ENCODE data around the gene ENOX2.
"Not testable (repeated sequence)": the region's sequence is repeated elsewhere in the genome, so short reads cannot be mapped to it uniquely, and the experiment has no call there.

Gene ENOX2

GRCh38 chrX:130754353-130754752, 148.7 kb downstream of the ENOX2 start:
- DNase-seq (ENCODE audit: low read depth) = no peak

- no peak for DNase-seq (ENCODE audit: low read depth)
Measured at GRCh38 chrX:130746709-130747342, 156.2 kb downstream of the ENOX2 start.

- DNase-seq (ENCODE audit: low read depth) = no peak
Measured at GRCh38 chrX:130746077-130746476, 156.9 kb downstream of the ENOX2 start.

- no peak for DNase-seq (ENCODE audit: low read depth)
Measured at GRCh38 chrX:130741584-130741983, 161.4 kb downstream of the ENOX2 start.

- DNase-seq (ENCODE audit: low read depth) = no peak
Measured at GRCh38 chrX:130741151-130741550, 161.9 kb downstream of the ENOX2 start.

- DNase-seq (ENCODE audit: low read depth) = no peak
Measured at GRCh38 chrX:130738638-130739195, 164.3 kb downstream of the ENOX2 start.

- DNase-seq (ENCODE audit: low read depth) = no peak
Measured at GRCh38 chrX:130734713-130735112, 168.3 kb downstream of the ENOX2 start.

- no peak for DNase-seq (ENCODE audit: low read depth)
Measured at GRCh38 chrX:130728208-130728607, 174.8 kb downstream of the ENOX2 start.

GRCh38 chrX:130726661-130727060, 176.3 kb downstream of the ENOX2 start:
- DNase-seq (ENCODE audit: low read depth) = no peak

GRCh38 chrX:130725519-130725918, 177.5 kb downstream of the ENOX2 start:
- DNase-seq (ENCODE audit: low read depth) = no peak

- DNase-seq (ENCODE audit: low read depth) = no peak
Measured at GRCh38 chrX:130719413-130719812, 183.6 kb downstream of the ENOX2 start.

GRCh38 chrX:130718137-130718536, 184.9 kb downstream of the ENOX2 start:
- DNase-seq (ENCODE audit: low read depth) = no peak

- DNase-seq (ENCODE audit: low read depth) = no peak
Measured at GRCh38 chrX:130716781-130717413, 186.1 kb downstream of the ENOX2 start.

- no peak for DNase-seq (ENCODE audit: low read depth)
Measured at GRCh38 chrX:130716346-130716745, 186.7 kb downstream of the ENOX2 start.

GRCh38 chrX:130715299-130715698, 187.7 kb downstream of the ENOX2 start:
- DNase-seq (ENCODE audit: low read depth) = no peak

- no peak for DNase-seq (ENCODE audit: low read depth)
Measured at GRCh38 chrX:130714665-130715064, 188.3 kb downstream of the ENOX2 start.

- DNase-seq (ENCODE audit: low read depth) = no peak
Measured at GRCh38 chrX:130714135-130714534, 188.9 kb downstream of the ENOX2 start.

- DNase-seq (ENCODE audit: low read depth) = not testable (repeated sequence)
Measured at GRCh38 chrX:130709178-130709577, 193.8 kb downstream of the ENOX2 start.

GRCh38 chrX:130705591-130705990, 197.4 kb downstream of the ENOX2 start:
- no peak for DNase-seq (ENCODE audit: low read depth)

GRCh38 chrX:130704053-130705038, 198.7 kb downstream of the ENOX2 start:
- DNase-seq (ENCODE audit: low read depth) = no peak

- DNase-seq (ENCODE audit: low read depth) = no peak
Measured at GRCh38 chrX:130702867-130703707, 199.9 kb downstream of the ENOX2 start.

GRCh38 chrX:130700629-130701028, 202.4 kb downstream of the ENOX2 start:
- DNase-seq (ENCODE audit: low read depth) = no peak

Data from activated T-helper 9 cell treated with anti-CD3 and anti-CD28 coated beads, Interleukin-2, amount 50 U/mL, for 16 hours (primary cell).